ENCODE results near the gene VKORC1L1.

GRCh38 chr7:65953001-65953720 is 80.3 kb downstream of the VKORC1L1 start:
- TF ChIP-seq ZNF274 (IDR thresholded peaks at IDR 0.05; ENCODE audit: low read depth, low read length): no peak
- no peak for TF ChIP-seq YY1 (IDR thresholded peaks at IDR 0.05; ENCODE audit: insufficient read depth, insufficient read length)
